GM19463 (cell line): ENCODE results near the gene NELL2.
"Not testable (repeated sequence)": the region's sequence is repeated elsewhere in the genome, so short reads cannot be mapped to it uniquely, and the experiment has no call there.

Experiments used
- ATAC-seq: cut with Tn5 transposase; IDR thresholded peaks from one replicate; pipeline ENCODE4 v1.9.1; 2021; ENCODE audit warnings: mild to moderate bottlenecking, moderate library complexity; ENCODE audit not compliant: unreplicated experiment

NELL2 gene

DNA sequence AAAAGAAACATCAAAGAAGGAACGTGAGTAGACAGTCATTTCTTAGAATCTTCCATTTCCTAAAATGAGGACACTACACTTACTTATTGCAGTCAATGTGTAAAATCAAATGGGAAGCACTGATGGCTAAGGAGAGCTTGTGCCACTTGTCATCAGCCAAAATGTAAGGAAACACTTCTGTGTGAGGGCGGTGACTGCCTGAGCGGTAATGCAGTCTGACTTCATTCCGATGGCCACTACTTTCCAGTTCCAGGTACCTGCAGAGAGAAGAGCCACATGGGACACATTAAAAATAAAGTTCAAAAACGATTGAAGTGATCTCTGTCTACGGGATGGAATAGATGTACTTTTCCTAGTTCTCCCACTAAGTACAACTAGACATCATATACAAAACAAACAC is 96.3 kb downstream of the NELL2 start:
- no peak for ATAC-seq

DNA sequence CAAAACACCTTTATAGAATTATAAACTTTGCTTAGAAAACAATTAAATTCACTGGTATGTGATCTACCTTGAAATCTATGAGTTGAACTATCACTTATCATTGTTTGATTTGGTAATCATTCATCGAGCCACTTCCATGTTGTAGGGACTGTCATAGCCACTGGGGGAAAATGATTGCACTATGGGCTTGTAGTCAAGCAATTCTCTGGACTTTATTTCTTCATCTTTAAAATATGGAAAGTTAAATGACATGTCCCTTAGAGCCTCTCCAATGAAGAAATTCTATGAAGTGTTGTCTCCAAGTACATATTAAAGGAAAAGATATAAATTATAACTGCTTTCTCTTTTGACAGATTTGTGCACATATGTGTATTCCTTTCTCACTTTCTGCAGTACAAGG is 97.3 kb downstream of the NELL2 start:
- ATAC-seq = no peak

DNA sequence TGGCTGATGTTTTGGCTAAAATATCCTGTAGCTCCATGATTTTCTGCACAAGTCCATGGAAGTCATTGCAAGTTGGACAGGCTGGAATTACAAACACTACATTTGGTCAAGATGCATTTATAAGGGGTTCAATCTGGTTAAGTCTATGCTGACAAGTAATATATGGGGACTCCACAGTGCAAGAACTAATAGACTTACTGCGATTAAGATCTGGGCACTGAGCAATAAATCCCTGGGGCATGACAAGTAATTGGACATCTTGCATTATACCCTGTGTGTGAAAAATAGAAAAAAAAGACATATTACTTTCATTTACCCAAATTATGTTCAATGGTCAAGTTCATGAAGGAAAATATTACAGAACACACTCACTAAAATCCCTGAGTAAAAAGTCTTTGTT is 99.1 kb downstream of the NELL2 start:
- no peak for ATAC-seq

DNA sequence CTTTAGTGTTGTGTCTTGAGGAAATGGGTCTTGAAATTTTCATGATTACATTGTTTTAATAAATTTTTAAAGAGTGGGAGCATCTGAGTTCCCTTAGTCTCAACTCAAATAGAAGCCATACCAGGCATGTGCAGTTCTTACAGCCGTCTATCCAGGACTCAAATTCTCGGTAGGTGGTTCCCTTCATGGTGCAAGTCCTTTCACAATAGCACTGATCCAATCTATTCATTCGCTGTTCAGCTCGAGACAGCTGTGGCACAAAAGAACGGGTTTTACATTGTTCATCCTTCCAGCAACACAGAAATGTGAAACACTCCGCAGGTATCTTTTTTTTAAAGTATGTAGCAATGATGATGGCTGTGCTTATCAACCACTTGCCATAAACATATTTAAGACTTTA is 100.2 kb downstream of the NELL2 start:
- ATAC-seq = no peak

DNA sequence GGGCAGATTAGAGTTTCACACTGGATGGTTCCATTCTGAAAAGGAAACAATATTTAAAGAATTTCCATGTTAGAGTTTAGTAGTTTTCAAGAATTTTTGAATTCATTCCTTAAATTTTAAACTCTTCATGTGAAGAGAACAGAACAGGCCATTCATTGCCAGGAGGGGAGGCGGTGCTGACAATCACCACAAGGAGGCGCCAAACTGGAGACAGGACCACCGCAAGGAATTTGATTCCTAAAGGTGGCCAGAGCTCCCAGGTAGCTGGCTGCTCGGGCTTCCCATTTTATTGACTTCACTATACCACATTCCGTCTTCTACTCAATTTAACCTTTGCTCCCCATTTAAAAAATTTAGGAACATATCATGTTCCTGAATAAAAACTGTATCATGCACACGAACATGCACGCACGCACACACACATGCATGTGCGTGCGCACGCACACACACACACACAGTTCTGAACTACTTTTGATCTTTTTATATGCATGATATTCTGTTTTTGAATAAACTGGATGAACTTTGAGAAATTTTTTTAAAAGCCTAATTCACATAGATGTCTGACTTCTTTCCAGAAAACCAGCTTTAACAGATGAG is 101.2 kb downstream of the NELL2 start:
- ATAC-seq = peak; percentile 72

DNA sequence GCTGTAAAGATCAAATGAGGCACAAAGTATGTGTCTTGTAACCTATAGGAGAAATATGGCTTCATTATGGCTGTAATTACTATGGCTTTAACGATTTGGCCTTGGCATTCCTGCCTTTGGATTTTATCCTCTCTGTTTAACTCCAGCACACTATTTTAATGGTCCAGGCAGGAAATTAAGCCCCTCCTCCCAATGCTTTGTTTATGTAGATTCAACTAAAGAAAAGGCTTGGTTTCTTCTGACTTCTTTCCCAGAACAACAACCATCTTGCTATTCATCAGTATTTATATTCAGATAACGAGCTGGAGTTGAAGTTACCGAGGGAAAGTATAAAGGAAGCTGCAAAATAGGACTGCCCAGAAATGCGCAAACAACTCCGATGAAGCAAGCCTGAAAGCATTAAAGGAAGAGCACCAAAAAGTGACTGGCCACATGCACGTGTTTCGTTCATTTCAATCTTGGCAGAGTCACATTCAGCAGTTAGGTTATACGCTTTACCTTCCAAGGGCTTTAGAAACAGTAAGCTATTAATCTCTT is 104.6 kb downstream of the NELL2 start:
- ATAC-seq = no peak

DNA sequence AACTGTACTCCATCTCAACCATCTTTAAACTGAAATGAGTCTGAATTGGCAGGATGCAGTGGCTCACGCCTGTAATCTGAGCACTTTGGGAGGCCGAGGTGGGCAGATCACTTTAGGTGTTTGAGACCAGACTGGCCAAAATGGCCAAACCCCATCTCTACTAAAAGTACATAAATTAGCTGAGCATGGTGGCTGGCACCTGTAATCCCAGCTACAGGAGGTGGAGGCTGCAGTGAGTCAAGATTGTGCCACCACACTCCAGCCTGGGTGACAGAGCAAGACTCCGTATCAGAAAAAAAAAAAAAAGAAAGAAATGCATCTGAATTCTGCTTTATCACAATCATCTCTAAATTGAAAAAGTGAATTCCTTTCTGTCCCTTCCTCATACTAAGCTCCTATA is 110.3 kb downstream of the NELL2 start:
- no peak for ATAC-seq

DNA sequence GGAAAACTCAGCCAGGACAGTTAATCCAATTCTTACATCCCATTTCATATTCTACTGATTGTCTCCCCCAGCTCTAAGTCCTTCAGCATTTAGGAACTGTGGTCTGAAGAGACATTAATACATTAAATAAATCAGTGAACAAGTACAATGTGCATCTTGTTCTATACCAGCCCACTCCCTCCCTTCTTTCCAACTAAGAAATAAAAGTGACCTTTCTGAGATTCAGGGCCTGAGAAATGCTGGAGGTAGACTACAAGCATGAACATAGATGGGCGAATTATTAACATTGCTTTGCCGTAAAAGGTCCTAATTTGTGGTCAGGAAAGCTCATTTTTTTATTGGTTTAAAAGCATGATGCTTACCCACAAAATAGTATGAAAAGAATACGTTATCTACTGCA is 113.1 kb downstream of the NELL2 start:
- ATAC-seq = no peak

DNA sequence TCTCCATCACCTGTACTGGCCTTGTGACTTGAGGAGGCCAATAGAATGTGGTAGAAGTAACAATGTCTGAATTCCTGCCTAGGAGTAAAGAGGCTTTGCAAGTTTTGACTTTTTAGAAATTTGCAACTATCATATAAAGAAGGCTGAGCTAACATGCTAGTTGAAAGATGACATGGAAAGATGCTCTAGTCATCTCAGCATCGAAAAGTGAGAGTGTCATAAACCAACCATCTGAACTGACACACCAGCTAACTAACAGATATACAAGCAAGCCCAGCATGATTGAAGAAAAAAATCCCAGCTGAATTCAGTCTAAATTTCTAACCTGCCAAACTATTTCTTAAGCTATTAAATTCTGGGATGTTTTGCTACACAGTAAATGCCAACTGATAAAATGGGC is 116.8 kb downstream of the NELL2 start:
- ATAC-seq = no peak

DNA sequence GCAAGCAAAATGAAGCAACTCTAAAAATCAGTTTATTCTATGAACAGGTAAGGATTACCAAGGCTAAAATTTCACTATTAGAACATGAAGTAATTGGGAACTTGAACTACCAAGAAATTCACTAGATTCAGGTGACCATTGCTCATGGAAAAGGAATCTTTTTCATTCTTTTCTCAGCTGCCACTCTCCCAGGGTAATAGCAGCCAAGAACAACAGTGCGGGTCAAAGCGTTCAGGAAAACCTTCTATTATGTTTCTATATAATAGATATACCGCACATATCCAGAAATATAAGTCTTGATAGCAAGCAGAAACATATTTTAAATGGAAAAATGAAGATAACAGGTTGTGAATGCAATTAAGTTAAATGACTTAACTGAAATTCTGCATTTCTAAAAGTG is 125.6 kb downstream of the NELL2 start:
- no peak for ATAC-seq

DNA sequence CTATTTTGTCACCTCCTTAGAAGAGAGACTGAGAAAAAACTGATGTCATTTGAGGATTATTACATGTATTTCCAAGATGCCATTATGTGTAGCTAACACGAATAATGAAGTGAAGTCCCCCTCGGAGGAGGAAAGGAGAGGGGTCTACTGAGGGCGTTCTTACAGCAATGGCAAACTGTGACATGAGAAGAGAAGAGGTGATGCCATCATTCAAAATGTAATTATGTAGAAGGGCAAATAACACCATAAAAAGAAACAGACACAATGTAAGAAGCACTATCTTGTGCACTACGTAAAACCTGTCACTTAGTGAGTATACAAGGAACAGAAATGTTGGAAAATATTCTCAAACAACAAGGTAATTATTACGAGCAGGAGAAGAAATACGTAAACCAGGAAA is 126.5 kb downstream of the NELL2 start:
- ATAC-seq = no peak

DNA sequence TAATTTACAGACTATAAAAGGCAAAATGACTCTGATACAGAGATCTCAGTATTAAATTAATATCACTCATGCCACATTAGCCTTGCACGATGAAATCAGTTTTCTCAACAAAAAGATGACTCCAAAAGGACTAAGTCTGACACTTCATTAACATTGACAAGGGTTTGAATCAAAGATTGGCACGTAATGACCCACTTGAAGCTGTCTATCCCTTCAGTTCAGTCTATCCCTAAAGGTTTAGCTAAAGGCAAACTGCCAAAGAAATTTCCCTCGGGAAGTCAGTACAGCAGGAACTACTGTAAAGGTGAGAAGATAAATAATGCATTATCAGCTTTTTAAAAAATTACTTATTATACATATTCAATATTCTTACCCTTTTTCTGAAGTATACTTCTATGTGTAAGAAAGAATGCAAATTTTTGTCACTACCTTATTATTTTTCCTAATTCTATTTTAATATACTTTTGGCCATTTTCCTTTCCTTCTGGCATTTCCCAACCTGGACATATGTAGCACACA is 127.1 kb downstream of the NELL2 start:
- ATAC-seq = no peak

DNA sequence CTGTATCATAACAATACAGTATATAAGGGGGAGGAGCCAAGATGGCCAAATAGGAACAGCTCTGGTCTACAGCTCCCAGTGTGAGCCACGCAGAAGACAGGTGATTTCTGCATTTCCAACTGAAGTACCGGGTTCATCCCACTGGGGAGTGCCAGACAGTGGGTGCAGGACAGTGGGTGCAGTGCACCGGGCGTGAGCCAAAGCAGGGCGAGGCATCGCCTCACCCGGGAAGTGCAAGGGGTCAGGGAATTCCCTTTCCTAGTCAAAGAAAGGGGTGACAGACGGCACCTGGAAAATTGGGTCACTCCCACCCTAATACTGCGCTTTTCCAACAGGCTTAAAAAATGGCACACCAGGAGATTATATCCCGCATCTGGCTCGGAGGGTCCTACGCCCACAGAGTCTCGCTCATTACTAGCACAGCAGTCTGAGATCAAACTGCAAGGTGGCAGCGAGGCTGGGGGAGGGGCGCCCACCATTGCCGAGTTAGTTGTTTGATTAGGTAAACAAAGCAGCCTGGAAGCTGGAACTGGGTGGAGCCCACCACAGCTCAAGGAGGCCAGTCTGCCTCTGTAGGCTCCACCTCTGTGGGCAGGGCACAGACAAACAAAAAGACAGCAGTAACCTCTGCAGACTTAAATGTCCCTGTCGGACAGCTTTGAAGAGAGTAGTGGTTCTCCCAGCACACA is 134.7 kb downstream of the NELL2 start:
- not testable (repeated sequence) for ATAC-seq

DNA sequence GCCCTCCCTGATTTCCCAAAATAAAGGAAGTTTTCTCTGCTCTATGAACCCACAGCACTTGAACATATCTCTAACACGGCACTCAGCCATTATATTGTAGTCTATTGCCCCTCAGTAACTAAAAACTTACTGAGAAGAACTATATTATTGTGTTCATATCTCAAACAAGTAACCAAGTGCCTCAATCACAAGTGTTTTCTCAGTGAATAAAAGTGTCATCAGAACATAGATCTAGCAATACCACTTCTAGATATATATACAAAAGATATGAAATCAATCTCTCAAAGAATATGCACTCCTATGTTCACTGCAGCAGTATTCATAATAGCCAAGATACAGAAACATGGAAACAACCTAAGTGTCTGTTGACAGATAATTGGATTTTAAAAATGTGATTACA is 138.1 kb downstream of the NELL2 start:
- ATAC-seq = no peak

DNA sequence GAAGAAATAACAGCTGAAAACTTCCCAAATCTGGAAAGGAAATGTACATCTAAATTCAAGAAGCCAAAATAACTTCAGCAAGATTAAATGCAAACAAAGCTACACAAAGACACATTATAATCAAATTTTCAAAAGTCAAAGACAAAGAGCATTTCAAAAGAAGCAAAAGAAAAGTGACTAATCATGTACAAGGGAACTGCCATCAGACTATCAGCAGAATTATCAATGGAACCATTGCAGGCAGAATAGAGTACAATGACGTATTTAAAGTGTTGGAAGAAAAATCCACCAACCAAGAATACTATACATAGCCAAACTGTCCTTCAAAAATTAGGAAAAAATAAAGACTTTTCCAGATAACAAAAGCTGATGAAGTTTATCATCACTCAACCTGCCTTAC is 147.5 kb downstream of the NELL2 start:
- no peak for ATAC-seq

DNA sequence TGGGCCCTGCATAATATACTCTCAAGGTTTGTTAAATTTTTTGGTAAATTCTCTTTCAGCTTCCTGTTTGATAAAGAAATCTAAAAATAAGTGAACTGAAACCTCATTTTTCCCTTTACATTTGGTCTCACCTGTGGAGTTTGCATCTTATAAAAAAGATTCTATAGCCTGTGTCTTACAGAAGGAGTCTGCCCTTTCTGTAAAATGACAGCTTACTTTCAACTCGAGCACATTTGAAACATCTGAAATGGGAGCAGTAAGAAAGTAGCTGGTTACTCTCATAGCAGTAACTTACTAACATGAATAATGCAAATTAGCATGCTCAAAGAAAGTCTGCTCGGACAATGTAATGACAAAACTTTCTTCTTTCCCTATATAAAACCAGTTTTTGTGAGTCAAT is 155.8 kb downstream of the NELL2 start:
- ATAC-seq = no peak

DNA sequence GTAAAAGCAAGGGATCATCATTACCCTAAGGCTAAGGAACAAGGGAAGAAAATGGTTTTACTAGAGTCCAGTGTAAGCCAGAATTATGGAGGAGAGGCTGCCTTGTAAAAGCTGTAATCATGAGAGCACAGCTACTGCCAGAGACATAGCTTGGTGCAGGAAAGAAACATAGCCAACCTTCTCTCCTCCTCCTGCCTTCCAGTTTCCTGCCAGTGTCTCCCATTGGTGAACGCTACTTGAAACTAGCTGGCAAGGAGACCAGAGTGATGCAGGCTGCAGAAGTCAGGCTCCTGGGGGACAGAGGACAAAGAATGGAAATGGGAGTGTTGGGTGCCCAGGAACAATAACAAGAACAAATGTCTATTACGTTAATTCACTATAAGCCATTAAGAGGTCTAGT is 158.5 kb downstream of the NELL2 start:
- ATAC-seq = no peak

DNA sequence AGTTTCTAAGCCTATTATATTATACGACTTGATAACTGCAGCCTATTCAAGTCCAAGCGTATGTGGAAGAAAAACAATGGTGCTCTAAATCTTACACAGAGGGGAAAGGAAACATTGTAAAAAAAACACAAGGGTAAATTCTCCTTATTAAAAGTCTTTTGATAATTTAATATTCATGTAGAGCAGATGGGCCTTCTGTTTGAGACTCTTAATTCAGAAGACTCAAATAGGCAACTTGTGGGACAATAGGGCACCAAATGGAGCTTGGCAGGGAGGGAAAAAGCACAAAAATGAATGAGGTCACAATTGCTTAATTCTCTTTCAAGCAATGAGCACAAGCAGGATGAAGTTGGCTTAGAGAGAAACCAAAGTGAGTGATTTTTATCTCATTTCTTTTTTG is 159.4 kb downstream of the NELL2 start:
- no peak for ATAC-seq

DNA sequence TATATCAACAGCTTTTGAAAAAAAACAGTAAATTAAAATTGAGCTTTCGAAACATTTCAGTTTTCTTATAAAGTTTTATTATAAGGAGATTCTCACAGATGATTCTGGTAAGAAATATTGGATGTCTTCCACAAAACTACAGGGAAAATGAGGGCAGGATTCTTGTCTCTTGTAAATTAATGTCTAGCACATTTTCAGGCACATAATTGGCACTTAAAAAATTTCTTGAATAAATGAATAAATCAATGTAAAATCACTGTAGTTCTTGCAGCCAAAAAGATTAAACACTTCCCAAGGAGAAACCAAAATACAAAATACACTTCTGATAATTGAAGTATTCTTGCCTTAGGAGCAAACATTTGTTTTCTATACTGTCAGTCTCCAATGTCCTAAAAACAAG is 164.4 kb downstream of the NELL2 start:
- no peak for ATAC-seq

DNA sequence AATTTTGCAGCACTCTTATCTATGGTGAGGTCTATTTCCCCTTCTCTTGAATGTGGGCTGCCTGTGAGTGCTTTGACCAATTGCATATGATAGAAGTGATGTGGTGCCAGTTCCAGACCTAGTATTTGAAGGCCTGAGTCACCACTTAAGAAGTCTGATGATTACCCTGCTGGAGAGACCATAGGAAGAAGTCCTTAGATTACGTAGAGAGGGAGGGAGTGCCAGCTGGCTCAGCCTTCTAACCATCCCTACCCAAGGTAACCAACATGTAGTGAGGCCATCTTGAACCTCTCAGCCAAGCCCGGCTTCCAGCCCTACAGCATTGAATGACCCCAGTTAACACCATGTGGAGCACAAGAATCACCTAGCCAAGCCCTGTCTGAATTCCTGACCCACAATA is 166.9 kb downstream of the NELL2 start:
- no peak for ATAC-seq

DNA sequence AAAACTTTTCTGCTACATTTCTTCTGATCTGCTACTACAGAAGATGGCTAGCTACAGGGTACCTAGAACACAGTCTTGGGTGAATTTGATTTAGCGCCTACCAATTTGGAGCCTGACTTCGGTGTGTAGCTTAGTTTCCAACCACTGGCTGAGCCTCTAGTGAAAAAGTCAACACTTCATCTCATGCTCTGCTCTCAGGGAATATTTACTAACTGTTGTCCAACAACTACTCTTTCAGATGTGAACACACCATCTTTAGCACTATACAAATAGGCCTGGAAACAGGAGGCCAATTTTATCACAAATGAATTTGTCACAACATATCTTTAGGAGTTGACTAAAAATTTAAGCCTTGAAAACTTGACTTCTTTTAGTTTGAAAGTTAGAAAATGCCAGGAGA is 167.9 kb downstream of the NELL2 start:
- no peak for ATAC-seq

DNA sequence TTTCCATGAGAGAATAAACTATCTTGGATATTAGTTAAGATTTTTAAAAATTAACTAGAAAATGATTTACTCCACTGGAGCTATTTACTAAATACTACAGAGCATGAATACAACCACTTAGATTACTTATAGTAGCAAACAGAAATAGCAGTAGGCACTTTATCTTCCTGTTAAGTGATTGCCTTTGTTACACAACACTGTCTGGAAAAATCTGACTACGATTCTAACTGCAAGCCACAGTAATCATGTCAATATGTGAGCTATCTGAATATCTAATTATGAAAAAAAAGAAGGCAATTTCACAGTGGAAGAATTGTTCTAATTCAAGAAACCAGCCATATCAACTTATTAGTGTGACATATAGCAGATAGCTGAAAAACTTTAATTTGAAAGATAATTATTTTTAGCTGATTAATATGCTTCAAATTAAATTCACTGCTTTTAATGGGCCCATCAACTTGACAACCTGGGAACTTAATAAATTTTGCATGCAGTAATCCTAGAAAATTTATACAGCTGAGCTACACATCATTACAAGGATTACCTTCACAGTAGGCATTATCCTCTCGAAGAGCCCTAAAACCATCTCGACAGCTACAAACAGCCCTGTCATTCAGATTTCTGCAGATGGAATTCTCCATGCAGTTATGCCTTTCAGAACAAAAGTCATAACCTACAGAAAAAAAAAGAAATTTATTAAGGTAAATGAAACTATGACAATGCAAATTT is 172.8 kb downstream of the NELL2 start:
- no peak for ATAC-seq
